HEK293 (cell line): Measurements from ENCODE around the gene FRAS1.

Source experiments
- CTCF ChIA-PET: fragments of 350-600 bp; formaldehyde crosslinking; extraction: SDS; loops from one replicate; lab custom pipeline; 2021; ENCODE audit warnings: antibody characterized with exemption; lab: Yijun Ruan, JAX
- POLR2A ChIA-PET: fragments of 300-600 bp; formaldehyde crosslinking; extraction: SDS; loops from one replicate; lab custom pipeline; 2020; ENCODE audit warnings: antibody characterized with exemption, inconsistent platforms; lab: Yijun Ruan, JAX
- H3K27ac ChIP-seq: fragments of 200-500 bp; sonication (Bioruptor generic); 2 replicates; pipeline ENCODE4 v1.5.1; 2014; ENCODE audit warnings: low read depth, low read length, control low read depth, inconsistent platforms; ENCODE audit errors: extremely low read depth
- H3K36me3 ChIP-seq, 2 experiments: fragments of 200-500 bp in 1 of 2; sonication (Bioruptor generic) in 1 of 2; 1 replicate in 1 of 2; 2 replicates in 1 of 2; pipeline ENCODE4 v1.5.1; 2014 to 2017; ENCODE audit warnings: inconsistent platforms in 2 of 2, low read length in 2 of 2; ENCODE audit not compliant: control insufficient read depth in 2 of 2, insufficient read depth in 1 of 2
- H3K4me1 ChIP-seq: fragments of 200-500 bp; sonication (Bioruptor generic); 2 replicates; pipeline ENCODE4 v1.5.1; 2014; ENCODE audit warnings: mild to moderate bottlenecking, low read length, inconsistent platforms; ENCODE audit not compliant: control insufficient read depth, insufficient read depth
- H3K4me3 ChIP-seq: 2 replicates; pipeline ENCODE4 v1.5.1; 2011; ENCODE audit warnings: low read depth, mild to moderate bottlenecking, control low read depth, low read length, moderate library complexity
- H3K9me3 ChIP-seq: fragments of 200-500 bp; sonication (Bioruptor generic); 2 replicates; pipeline ENCODE4 v1.5.1; 2014; ENCODE audit warnings: low read depth, low read length, inconsistent platforms; ENCODE audit not compliant: control insufficient read depth, insufficient read depth
- ATF2 ChIP-seq: fragments of 450-650 bp; formaldehyde crosslinking; IDR thresholded peaks from 2 replicates; pipeline ENCODE4 v1.5.1; 2016; ENCODE audit warnings: missing biosample characterization, missing genetic modification characterization, low read depth
- GFI1B ChIP-seq: fragments of 450-650 bp; formaldehyde crosslinking; IDR thresholded peaks from 2 replicates; pipeline ENCODE4 v1.5.1; 2016; ENCODE audit warnings: missing biosample characterization, missing genetic modification characterization
- HOXC10 ChIP-seq: sonication (generic); formaldehyde crosslinking; IDR thresholded peaks from 2 replicates; pipeline ENCODE4 v1.8.1; 2023; ENCODE audit warnings: mild to moderate bottlenecking, missing genetic modification reagents
- KLF17 ChIP-seq: fragments of 450-650 bp; formaldehyde crosslinking; IDR thresholded peaks from 2 replicates; pipeline ENCODE4 v1.5.1; 2016; ENCODE audit warnings: missing biosample characterization, missing genetic modification characterization
- OSR2 ChIP-seq: fragments of 450-650 bp; formaldehyde crosslinking; IDR thresholded peaks from 2 replicates; pipeline ENCODE4 v1.5.1; 2016; ENCODE audit warnings: missing biosample characterization, missing genetic modification characterization
- PBX3 ChIP-seq: sonication (generic); formaldehyde crosslinking; IDR thresholded peaks from 2 replicates; pipeline ENCODE4 v1.8.1; 2022; ENCODE audit warnings: mild to moderate bottlenecking, moderate library complexity, missing genetic modification reagents
- PRDM2 ChIP-seq: fragments of 450-650 bp; formaldehyde crosslinking; IDR thresholded peaks from 2 replicates; pipeline ENCODE4 v1.5.1; 2016; ENCODE audit warnings: missing biosample characterization, missing genetic modification characterization, borderline replicate concordance
- RBAK ChIP-seq: fragments of 450-650 bp; formaldehyde crosslinking; IDR thresholded peaks from 2 replicates; pipeline ENCODE4 v1.5.1; 2016; ENCODE audit warnings: missing biosample characterization, missing genetic modification characterization
- SCRT1 ChIP-seq: fragments of 450-650 bp; formaldehyde crosslinking; IDR thresholded peaks from 2 replicates; pipeline ENCODE4 v1.5.1; 2016; ENCODE audit warnings: missing biosample characterization, missing genetic modification characterization, borderline replicate concordance
- SCRT2 ChIP-seq: fragments of 450-650 bp; formaldehyde crosslinking; IDR thresholded peaks from 2 replicates; pipeline ENCODE4 v1.5.1; 2016; ENCODE audit warnings: missing biosample characterization, missing genetic modification characterization
- ZNF223 ChIP-seq: fragments of 450-650 bp; formaldehyde crosslinking; IDR thresholded peaks from 2 replicates; pipeline ENCODE4 v1.5.1; 2016; ENCODE audit warnings: missing biosample characterization, missing genetic modification characterization
- ZNF311 ChIP-seq: fragments of 450-650 bp; formaldehyde crosslinking; IDR thresholded peaks from 2 replicates; pipeline ENCODE4 v1.5.1; 2017; ENCODE audit warnings: missing biosample characterization, missing genetic modification characterization, borderline replicate concordance
- ZNF433 ChIP-seq: fragments of 450-650 bp; formaldehyde crosslinking; IDR thresholded peaks from 2 replicates; pipeline ENCODE4 v1.5.1; 2016; ENCODE audit warnings: missing biosample characterization, missing genetic modification characterization, low read depth
- ZNF510 ChIP-seq: fragments of 450-650 bp; formaldehyde crosslinking; IDR thresholded peaks from 2 replicates; pipeline ENCODE4 v1.5.1; 2018; ENCODE audit warnings: mild to moderate bottlenecking, missing genetic modification characterization, missing biosample characterization; ENCODE audit not compliant: insufficient replicate concordance
- ZNF513 ChIP-seq: fragments of 450-650 bp; IDR thresholded peaks from 2 replicates; pipeline ENCODE4 v1.5.1; 2018; ENCODE audit warnings: missing biosample characterization, missing genetic modification characterization
- ZNF639 ChIP-seq: fragments of 450-650 bp; formaldehyde crosslinking; IDR thresholded peaks from 2 replicates; pipeline ENCODE4 v1.5.1; 2016; ENCODE audit warnings: missing biosample characterization, missing genetic modification characterization
- ZNF660 ChIP-seq: fragments of 450-650 bp; IDR thresholded peaks from 2 replicates; pipeline ENCODE4 v1.5.1; 2018; ENCODE audit warnings: missing biosample characterization, mild to moderate bottlenecking, missing genetic modification characterization
- ZNF747 ChIP-seq: fragments of 450-650 bp; formaldehyde crosslinking; IDR thresholded peaks from 2 replicates; pipeline ENCODE4 v1.5.1; 2016; ENCODE audit warnings: missing biosample characterization, missing genetic modification characterization
- ZSCAN18 ChIP-seq: fragments of 450-650 bp; formaldehyde crosslinking; IDR thresholded peaks from 2 replicates; pipeline ENCODE4 v1.5.1; 2016; ENCODE audit warnings: missing biosample characterization, missing genetic modification characterization

FRAS1 gene

GRCh38 chr4:78584863-78585547, 527.9 kb downstream of the FRAS1 start:
- POLR2A ChIA-PET, result no interaction called here

GRCh38 chr4:78585633-78586032, 528.5 kb downstream of the FRAS1 start:
- Histone ChIP-seq H3K36me3 (peaks cover 0 to 11% of the 10 kb centered on the region in 2 experiments; a peak in 1 of 3 replicates), H3K27ac (no peak overlapping the region), H3K9me3 (no peaks in the 10 kb centered on the region), H3K4me1 (no peaks in the 10 kb centered on the region), H3K4me3 (no peak overlapping the region)
- ChIA-PET CTCF (no interaction called here), POLR2A (no interaction called here)
- TF ChIP-seq OSR2 (tag by site-specific recombination) (no peak), ZNF639 (tag by site-specific recombination) (no peak), KLF17 (tag by site-specific recombination) (no peak), SCRT1 (tag by site-specific recombination) (no peak), PRDM2 (tag by site-specific recombination) (no peak), SCRT2 (tag by site-specific recombination) (no peak), ZNF223 (tag by site-specific recombination) (no peak), GFI1B (tag by site-specific recombination) (no peak), ZNF513 (tag by site-specific recombination) (no peak), RBAK (tag by site-specific recombination) (no peak), ATF2 (tag by site-specific recombination) (no peak), ZNF433 (tag by site-specific recombination) (no peak), ZNF660 (no peak)

More at GRCh38 chr4:78584863-78585547, 527.9 kb downstream of the FRAS1 start:
- no peaks in the 10 kb centered on the region for H3K4me1 ChIP-seq
- peaks cover 0 to 11% of the 10 kb centered on the region in 2 experiments; a peak in 1 of 3 replicates for H3K36me3 ChIP-seq
- H3K9me3 ChIP-seq, result no peaks in the 10 kb centered on the region
- CTCF ChIA-PET, result no interaction called here
- no peak overlapping the region for H3K4me3 ChIP-seq
- H3K27ac ChIP-seq, result no peak overlapping the region
- TF ChIP-seq ZNF311 (tag by site-specific recombination) (no peak), ZSCAN18 (tag by site-specific recombination) (no peak), PBX3 (CRISPR knock-in tag) (no peak), ZNF747 (tag by site-specific recombination) (no peak), HOXC10 (CRISPR knock-in tag) (no peak), ZNF510 (tag by site-specific recombination) (no peak), GFI1B (tag by site-specific recombination) (no peak)
- TF ChIP-seq, all 188 proteins: peak for 0
